GM21528 (cell line): ENCODE data around the gene GALNT11.
"Not testable (repeated sequence)": the region's sequence is repeated elsewhere in the genome, so short reads cannot be mapped to it uniquely, and the experiment has no call there.

ENCODE experiments used
- ATAC-seq: cut with Tn5 transposase; IDR thresholded peaks from one replicate; pipeline ENCODE4 v1.9.1; 2021; ENCODE audit warnings: mild to moderate bottlenecking, moderate library complexity; ENCODE audit not compliant: unreplicated experiment, low FRiP score

The GALNT11 gene

DNA sequence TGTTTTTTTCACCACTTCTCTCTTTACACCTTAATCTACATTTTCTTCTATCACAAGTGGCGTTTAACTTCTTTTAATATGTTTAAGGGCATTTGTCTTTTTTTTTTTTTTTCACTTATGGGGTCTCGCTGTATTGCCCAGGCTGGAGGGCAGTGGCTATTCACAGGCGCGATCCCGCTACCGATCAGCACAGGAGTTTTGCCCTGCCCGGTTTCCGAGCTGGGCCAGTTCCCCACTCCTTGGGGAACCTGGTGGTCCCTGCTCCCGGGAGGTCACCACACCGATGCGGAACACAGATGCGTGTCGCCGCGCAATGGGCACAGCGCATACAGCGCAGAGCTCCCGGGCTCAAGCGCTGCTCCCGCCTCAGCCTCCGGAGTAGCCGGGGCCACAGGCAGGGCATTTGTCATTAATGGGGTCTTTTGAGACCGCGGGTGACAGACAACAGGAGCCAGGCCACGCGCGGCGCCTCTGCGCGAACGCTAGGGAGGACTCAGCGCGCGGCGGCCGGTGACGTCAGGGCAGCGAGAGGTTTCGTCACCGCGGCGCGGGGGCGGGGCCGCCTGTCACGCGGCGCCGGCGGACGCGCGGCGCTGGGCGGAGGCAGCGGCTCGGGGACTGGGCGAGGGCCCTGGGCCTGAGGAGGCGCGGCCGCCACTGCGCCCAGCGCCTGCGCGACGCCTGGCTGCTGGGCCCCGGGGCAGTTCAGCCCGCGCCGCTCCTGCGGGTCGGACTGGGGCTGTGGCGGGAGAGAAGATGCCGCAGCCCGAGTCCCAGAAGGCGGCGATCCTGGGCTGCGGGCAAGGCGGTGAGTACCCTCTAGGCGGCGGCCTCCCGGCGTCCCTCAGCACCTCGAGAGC lies at the start of gene GALNT11:
TSS of gene GALNT11 (plus strand) at position 598 of the 860 bp plus-strand sequence. CDS start 68,554 bp downstream, outside the sequence.
- peak; percentile 97 for ATAC-seq

DNA sequence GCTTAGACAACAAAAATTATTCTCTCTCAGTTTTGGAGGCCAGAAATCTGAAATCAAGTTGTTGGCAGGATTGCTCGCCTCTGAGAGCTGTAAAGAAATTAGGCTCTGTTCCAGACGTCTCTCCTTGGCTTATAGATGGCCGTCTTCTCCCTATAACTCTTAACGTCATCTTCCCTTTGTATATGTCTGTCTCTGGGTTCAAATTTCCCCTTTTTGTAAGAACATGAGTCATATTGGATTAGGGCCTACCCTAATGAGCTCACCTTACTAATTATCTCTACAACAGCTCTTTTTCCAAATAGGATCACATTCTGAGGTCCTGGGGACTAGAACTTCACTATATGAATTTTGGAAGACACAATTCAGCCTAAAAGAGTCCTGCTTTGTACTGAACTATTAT lies 46.9 kb upstream of the GALNT11 start:
- no peak for ATAC-seq

DNA sequence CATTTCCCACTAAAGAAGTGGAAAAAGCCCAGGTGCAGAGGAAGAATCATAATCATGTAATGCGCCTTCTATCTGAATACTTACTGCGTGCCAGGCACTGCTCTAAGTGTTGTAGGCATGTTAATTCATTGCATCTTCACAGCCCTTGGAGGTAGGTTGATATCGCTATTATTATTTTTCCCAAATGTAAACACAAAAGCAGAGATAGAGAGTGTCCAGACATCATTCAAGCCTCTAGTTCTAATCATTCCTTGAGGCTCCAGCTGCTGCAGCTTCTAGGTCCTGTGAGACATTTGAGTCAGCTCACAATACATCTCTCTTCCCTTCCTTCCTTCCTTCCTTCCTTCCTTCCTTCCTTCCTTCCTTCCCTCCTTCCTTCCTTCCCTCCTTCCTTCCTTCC lies 44.3 kb upstream of the GALNT11 start:
- no peak for ATAC-seq

DNA sequence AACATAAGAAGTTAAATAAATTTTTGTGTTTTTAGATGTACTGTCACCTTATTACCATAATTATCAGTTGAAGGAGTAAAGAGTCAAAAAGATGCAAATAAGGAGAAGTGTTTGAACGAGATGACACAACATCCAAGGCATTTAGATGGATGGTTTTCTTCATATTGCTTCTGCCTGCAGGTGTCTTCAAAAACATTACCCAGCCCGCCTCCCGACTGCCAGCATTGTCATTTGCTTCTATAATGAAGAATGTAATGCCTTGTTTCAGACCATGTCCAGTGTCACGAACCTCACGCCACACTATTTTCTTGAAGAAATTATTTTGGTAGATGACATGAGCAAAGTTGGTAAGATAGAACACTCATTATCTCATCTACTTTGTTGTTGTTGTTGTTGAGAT lies 42.7 kb upstream of the GALNT11 start:
- no peak for ATAC-seq

DNA sequence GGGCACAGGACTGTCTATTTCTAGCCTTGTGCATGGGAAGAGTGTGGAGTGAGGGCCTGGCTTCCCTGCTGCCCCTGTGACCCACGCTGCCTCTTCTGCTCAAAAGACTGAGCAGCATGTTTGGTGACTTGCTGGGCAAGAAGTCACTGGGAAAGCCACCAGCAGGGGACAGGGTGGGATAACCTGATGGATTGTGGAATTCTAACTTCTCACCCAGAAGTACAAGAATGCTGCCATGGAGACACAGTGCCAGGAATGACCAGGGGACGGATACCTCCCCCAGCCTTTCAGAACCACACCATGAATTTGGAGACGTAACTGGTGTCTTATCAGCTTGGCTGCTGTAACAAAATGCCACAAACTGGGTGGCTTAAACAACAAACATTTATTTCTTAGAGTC lies 40.9 kb upstream of the GALNT11 start:
- ATAC-seq: no peak

DNA sequence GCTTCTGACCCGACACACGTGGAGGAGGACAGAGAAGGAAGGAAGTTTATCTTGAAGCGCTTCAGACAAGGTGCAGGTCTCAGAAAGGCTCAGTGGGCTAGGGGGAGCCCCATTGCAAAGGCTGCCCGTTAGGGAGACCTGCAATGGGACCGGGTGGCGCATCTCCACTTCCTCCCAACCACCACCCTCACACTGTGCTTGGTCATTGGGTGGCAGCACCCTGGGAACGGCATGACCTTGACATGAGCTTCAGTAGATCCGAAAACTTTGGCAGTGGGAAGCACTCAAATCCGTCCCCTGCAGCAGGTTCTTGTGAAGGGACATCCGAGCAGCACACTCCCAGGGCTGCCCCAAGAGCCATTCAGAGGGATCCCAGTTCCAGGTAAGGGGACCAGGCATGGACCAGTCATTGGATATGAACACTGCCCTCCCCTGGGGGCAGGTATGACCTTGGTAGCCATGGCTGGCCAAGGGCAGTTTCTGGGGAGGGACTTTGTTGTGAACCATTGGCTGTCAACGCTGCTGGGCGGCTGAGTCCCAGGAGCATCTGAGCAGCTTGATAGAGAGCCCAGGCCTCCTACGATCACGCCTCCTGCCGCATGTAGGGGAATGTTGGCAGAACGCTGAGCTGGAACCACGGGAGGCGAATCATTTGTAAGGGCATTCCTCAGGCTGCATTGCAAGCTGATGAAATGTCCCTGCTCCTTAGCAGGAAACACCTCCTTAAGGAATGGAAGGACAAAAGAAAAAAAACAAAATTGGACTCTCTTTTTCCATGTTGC lies 37.5 kb upstream of the GALNT11 start:
- no peak for ATAC-seq

DNA sequence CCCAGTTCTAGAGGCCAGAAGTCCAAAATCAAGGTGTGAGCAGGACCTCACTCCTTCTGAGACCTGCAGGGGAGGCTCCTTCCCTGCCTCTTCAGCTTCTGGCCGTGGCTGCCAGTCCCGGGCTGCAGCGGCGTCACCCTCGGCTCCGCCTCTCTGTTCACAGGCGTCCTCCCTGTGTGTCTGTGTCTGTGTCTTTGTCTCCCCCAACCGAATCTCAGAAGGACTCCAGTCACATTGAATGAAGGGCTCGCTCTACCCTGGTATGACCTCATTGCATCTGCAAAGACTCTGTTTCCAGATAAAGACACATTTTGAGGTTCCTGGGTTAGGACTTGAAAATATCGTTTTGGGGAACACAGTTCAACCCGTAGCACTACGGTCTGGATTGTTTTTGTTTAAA lies 33.1 kb upstream of the GALNT11 start:
- no peak for ATAC-seq

DNA sequence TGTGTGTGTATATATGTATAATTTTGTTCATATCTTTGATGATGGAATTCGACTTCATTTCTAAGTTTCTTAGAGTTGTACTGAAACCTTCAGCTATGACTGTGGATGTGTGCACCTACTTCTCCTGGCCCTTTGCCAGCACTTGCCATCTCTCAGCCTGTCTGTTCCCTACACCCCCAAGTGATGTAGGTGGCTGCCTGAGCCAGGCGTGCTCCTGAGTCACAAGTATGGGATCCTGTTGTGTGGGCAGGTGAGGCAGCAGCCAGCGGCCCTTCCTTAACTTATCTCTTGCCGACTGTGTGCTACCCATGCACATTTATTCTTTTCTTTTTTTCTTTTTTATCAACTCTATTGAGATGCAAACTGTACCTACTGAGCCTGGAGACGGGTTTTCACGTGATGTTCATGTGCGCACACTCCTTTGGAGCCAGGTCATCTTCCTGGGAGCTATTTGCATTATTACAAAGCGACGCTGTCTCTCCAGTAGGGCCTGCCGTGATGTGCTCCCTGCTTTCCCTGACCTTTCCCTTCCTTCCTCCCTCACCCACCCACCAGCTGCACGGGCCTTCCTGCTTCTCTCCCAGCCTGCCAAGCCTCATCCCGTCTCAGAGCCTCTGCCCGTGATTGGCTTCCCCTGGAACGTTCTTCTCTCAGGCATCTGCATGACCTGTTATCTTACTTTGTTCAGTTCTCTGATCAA lies 31.3 kb upstream of the GALNT11 start:
- ATAC-seq: no peak

DNA sequence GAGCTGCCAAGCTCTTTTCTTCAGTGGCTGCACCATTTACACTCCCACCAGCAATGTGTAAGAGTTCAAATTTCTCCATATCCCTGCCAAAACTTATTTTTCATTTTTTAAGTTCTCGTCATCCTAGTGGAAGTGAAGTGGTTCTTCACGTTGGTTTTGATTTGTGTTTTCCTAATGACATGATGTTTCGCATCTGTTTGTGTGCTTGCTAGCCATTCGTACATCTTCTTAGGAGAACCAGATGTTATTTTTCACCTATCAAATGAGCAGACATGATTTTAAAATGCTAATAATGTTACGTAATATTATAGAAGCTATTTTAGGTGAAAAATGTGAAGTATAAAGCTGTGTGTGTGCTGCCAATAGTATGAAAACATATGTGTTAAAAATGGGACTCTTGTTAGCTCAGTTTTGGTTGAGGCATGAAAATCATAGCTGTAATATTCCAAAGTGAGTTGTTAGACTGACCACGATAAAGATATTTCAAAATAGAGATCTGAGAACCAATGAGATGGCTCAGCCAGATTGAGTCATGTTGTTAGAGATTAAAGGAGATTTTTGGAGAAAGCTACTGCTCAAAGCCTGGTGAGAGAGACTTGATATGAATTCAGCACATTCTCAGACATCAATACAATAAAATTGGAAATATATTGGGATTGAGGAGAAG lies 25.9 kb upstream of the GALNT11 start:
- no peak for ATAC-seq

DNA sequence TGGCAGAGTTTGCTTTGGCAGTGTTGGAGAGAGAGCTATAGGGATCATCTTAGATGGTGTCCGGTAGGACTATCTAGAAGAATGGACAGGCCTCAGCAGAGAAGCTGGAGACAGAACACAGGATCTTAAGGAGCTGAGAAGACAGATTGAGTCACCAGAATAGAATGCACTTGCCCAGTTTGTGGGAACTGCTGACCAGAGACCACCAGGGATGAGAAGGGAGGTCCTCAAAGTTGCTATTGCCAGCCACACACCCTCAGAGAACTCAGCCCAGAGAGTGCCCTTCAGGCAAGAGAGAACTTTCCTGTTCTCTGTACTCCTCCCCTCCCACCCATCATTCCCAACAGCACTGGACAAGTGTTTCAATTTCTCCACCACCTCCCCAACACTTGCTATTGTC lies 25.3 kb upstream of the GALNT11 start:
- no peak for ATAC-seq

DNA sequence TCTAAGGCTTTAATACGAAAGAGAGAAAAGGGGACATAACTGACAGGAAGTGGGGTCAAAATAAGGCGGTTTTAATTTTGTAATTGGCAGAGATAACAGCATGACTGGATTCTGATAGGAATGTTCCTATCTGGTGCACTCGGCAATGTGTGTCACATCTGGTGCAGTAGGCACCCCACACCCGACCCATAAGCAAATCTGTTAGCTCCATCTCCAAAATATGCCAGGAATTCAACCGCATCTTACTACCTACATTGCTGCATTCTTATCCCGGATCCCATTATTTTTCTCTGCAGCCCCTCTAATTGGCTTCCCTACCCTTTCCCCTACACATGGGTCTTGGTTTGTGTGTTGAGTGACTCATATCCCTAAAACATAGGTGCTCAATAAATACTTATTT lies 19.1 kb upstream of the GALNT11 start:
- no peak for ATAC-seq

DNA sequence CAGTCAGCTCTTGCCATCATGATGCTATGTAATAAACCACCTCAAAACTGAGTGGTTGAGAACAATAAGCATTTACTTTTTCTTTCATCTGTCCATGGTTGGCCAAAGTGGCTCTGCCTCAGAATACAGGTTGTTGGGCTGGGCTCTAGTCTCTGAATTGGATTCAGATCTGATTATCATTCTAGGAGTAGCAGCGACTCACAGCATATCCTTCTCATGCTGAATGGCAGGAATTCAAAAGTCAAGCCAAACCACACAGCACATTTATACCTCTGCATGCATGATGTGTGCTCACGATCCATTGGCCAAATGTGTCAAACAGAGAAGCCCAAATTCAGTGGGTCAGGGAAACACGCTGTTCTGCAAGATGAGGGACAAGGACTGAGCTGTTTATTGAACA lies 13.6 kb upstream of the GALNT11 start:
- ATAC-seq: no peak

DNA sequence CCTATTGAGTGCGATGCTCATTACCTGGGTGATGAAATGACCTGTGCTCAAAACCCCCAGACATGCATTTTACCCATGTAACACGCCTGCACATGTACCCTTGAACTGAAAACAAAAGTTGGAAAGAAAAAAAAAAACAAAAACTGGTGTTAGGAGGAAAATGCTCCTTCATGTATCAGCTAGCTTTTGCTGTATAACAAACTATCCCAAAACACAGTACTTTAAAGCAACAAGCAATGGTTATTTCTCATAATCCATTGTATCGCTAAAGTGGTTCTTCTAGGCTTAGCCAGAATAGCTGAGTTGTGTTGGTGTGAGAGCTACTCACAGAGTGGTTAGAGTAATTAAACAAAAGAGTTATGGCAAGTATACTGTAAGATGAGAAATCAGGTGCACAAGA lies 12.2 kb upstream of the GALNT11 start:
- no peak for ATAC-seq

DNA sequence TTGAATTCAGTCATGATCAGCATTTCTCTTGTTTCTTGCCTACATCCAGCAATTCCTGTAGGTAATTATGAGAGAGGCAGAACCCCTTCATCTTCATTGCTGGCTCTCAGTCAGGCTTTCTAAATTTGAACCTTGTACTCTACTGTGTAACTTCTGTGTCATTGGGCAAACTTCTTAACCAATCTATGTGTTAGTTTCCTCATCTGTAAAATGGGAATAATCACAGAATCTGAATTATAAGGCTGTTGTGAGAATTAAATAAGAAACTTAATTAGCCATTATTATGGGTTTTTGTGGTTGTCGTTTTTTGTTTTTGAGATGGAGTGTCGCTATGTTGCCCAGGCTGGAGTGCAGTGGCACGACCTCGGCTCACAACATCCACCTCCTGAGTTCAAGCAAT lies 11.5 kb upstream of the GALNT11 start:
- ATAC-seq: no peak

DNA sequence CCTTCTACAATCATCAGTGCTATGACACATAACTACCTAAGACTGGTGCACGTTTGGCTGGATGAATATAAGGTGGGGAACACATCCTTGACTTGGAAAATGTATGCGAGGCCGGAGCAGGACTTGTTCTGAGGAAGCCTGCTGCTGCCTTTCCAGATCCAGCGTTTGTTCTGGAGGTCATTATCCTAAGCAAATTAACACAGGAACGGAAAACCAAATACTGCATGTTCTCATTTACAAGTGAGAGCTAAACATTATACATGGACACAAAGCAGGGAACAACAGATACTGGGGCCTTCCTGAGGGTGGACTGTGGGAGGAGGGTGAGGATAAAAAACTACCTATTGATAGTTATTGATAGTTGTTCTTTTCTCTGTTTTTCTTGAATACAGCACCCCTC lies 10.8 kb upstream of the GALNT11 start:
- no peak for ATAC-seq

DNA sequence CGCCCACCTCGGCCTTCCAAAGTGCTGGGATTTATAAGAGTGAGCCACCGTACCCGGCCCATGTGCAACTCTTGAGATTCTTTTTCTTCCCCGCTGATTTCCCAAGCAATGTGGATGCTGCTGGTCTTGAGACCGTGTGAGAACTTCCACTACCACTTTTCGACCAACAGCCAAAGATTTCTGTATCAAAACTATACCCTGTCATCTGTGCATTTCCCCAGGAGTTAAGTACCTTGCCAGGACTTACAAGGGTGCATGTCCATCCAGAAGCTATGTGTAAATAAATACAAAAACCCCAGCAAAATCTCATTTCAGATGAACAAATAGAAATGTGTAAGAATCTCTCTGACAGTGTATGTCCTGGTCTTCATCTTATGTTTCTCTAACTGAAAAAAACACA lies 9.9 kb upstream of the GALNT11 start:
- no peak for ATAC-seq

DNA sequence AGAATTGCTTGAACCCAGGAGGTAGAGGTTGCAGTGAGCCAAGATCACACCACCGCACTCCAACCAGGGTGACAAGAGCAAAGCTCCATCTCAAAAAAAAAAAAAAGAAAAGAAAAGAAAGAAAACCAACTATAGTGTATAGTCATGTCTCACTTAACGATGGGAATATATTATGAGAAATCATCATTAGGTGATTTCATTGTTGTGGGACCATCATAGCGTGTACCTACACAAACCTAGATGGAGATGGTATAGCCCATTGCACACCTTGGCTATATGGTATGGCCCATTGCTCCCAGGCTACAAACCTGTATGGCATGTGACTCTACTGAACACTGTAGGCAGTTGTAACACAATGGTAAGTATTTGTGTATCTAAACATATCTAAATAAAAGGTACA lies 8.5 kb upstream of the GALNT11 start:
- ATAC-seq: no peak

DNA sequence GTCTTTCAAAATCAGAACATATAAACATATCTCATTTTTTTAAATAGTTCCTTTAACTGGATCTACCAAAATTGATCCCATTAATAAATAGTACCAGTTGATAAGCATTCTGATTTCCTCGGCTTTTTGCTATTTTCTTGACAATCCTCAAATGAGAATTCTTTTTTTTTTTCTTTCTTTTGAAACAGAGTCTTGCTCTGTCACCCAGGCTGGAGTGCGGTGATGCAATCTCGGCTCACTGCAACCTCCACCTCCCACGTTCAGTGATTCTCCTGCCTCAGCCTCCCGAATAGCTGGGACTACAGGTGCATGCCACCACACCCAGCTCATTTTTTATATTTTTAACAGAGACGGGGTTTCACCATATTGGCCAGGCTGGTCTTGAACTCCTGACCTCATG lies 7.8 kb upstream of the GALNT11 start:
- not testable (repeated sequence) for ATAC-seq

DNA sequence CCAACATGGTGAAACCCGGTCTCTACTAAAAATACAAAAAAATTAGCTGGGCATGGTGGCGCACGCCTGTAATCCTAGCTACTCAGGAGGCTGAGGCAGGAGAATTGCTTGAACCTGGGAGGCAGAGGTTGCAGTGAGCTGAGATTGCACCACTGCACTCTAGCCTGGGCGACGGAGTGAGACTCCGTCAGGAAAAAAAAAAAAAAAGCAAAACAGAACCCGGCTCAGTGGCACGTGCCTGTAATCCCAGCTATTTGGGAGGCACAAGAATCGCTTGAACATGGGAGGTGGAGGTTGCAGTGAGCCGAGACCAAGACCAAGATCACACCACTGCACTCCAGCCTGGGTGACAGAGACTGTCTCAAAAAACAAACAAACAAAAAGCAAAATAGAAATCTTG lies 3.7 kb upstream of the GALNT11 start:
- ATAC-seq: not testable (repeated sequence)
